GM23338 (cell line): Measurements from ENCODE around the gene CACNA1D. TPM values are rescaled to one million over a fixed set of nuclear protein-coding genes. Genes with fewer than 3 reads are reported as not detected.

Experiments used
- ATAC-seq: fragments of 200-7000 bp; cut with Tn5 transposase; 3 replicates; pipeline ENCODE4 v1.9.1; 2020
- DNase-seq: peaks from one replicate; pipeline ENCODE4 v3.0.0-alpha.2; 2015; ENCODE audit warnings: low spot score
- H2AFZ ChIP-seq: fragments of 200-600 bp; sonication (generic); 2 replicates; pipeline ENCODE4 v1.8.0; 2016; ENCODE audit warnings: antibody characterized with exemption, mild to moderate bottlenecking, moderate library complexity
- H3F3A ChIP-seq: fragments of 200-600 bp; sonication (generic); replicated peaks from 2 replicates; pipeline ENCODE4 v1.8.0; 2017; ENCODE audit warnings: antibody characterized with exemption, mixed run types, low read depth
- H3K27ac ChIP-seq: fragments of 200-600 bp; sonication (generic); 2 replicates; pipeline ENCODE4 v1.6.1; 2016; ENCODE audit warnings: low read depth
- H3K27me3 ChIP-seq: fragments of 200-600 bp; sonication (generic); 2 replicates; pipeline ENCODE4 v1.8.0; 2016; ENCODE audit warnings: mild to moderate bottlenecking, mixed run types, moderate library complexity; ENCODE audit not compliant: insufficient read depth
- H3K36me3 ChIP-seq: fragments of 200-600 bp; sonication (generic); 2 replicates; pipeline ENCODE4 v1.8.0; 2016; ENCODE audit warnings: mild to moderate bottlenecking; ENCODE audit not compliant: insufficient read depth
- H3K4me1 ChIP-seq: fragments of 200-600 bp; sonication (generic); 2 replicates; pipeline ENCODE4 v1.8.0; 2016; ENCODE audit warnings: mild to moderate bottlenecking, moderate library complexity; ENCODE audit not compliant: insufficient read depth
- H3K4me2 ChIP-seq: fragments of 200-600 bp; sonication (generic); 2 replicates; pipeline ENCODE4 v1.7.1; 2017; ENCODE audit warnings: mixed run types
- H3K4me3 ChIP-seq: fragments of 200-600 bp; sonication (generic); 2 replicates; pipeline ENCODE4 v1.6.1; 2016; ENCODE audit warnings: mixed run types
- H3K79me2 ChIP-seq: fragments of 200-600 bp; sonication (generic); replicated peaks from 2 replicates; pipeline ENCODE4 v1.8.0; 2017; ENCODE audit warnings: mild to moderate bottlenecking; ENCODE audit not compliant: insufficient read depth
- H3K9me2 ChIP-seq: fragments of 200-600 bp; sonication (generic); 2 replicates; pipeline ENCODE4 v1.8.0; 2017; ENCODE audit not compliant: insufficient read depth
- H4K20me1 ChIP-seq: fragments of 200-600 bp; sonication (generic); replicated peaks from 2 replicates; pipeline ENCODE4 v1.8.0; 2017; ENCODE audit warnings: mild to moderate bottlenecking; ENCODE audit not compliant: insufficient read depth
- H3K27ac Mint-ChIP-seq: 2 replicates; pipeline ENCODE4 v1.8.0; 2020; ENCODE audit warnings: inconsistent platforms, mild to moderate bottlenecking, moderate library complexity, mixed read lengths
- H3K27me3 Mint-ChIP-seq: 3 replicates; pipeline ENCODE4 v1.8.0; 2022; ENCODE audit warnings: low read depth, mild to moderate bottlenecking, moderate library complexity, mixed read lengths, inconsistent platforms; ENCODE audit not compliant: insufficient read depth, poor library complexity
- H3K36me3 Mint-ChIP-seq: 3 replicates; pipeline ENCODE4 v1.8.0; 2021; ENCODE audit warnings: low read depth, mild to moderate bottlenecking, inconsistent platforms, moderate library complexity, mixed read lengths
- H3K4me1 Mint-ChIP-seq: 3 replicates; pipeline ENCODE4 v1.8.0; 2020; ENCODE audit warnings: mild to moderate bottlenecking, inconsistent platforms, mixed read lengths
- H3K4me3 Mint-ChIP-seq: 3 replicates; pipeline ENCODE4 v1.8.0; 2021; ENCODE audit warnings: moderate library complexity, mild to moderate bottlenecking, inconsistent platforms, mixed read lengths
- H3K9me3 Mint-ChIP-seq: 3 replicates; pipeline ENCODE4 v1.8.0; 2020; ENCODE audit warnings: moderate library complexity, mild to moderate bottlenecking, inconsistent platforms, mixed read lengths
- CREB1 ChIP-seq: fragments of 250-450 bp; sonication (Bioruptor Pico); IDR thresholded peaks from 2 replicates; pipeline ENCODE4 v1.5.0; 2020; ENCODE audit warnings: low read depth, mild to moderate bottlenecking, moderate library complexity
- CTCF ChIP-seq, 2 experiments: fragments of 200-600 bp in 1 of 2; sonication (generic) in 1 of 2; conservative IDR thresholded peaks; 2 replicates each; pipeline versions ENCODE4 v1.5.1 to v1.6.1; 2016 to 2017; ENCODE audit warnings: antibody characterized with exemption in 2 of 2, low read depth in 2 of 2, mild to moderate bottlenecking in 2 of 2, moderate library complexity in 1 of 2
- EZH2 ChIP-seq: fragments of 200-600 bp; sonication (generic); IDR thresholded peaks from one replicate; pipeline ENCODE4 v1.8.0; 2017; ENCODE audit warnings: antibody characterized with exemption, mild to moderate bottlenecking, low read depth; ENCODE audit not compliant: unreplicated experiment
- EZH2phosphoT487 ChIP-seq: fragments of 200-600 bp; sonication (generic); IDR thresholded peaks from one replicate; pipeline ENCODE4 v1.8.1; 2018; ENCODE audit warnings: antibody characterized with exemption; ENCODE audit not compliant: unreplicated experiment
- JUNB ChIP-seq: IDR thresholded peaks from one replicate; pipeline ENCODE4 v1.6.1; 2016; ENCODE audit warnings: antibody characterized with exemption; ENCODE audit not compliant: unreplicated experiment
- NANOG ChIP-seq: IDR thresholded peaks from 2 replicates; pipeline ENCODE4 v1.6.1; 2016; ENCODE audit warnings: antibody characterized with exemption, borderline replicate concordance
- STAT1 ChIP-seq: IDR thresholded peaks from one replicate; pipeline ENCODE4 v1.6.1; 2016; ENCODE audit warnings: antibody characterized with exemption; ENCODE audit not compliant: unreplicated experiment
- ZNF114 ChIP-seq: fragments of 250-450 bp; sonication (Bioruptor Pico); IDR thresholded peaks from 2 replicates; pipeline ENCODE4 v1.5.0; 2020; ENCODE audit warnings: mild to moderate bottlenecking, moderate library complexity
- ZNF331 ChIP-seq: fragments of 250-450 bp; sonication (Bioruptor Pico); IDR thresholded peaks from 2 replicates; pipeline ENCODE4 v1.5.0; 2020; ENCODE audit warnings: low read depth, mild to moderate bottlenecking, moderate library complexity
- polyA plus RNA-seq: library from polyadenylated mRNA; unstranded; fragments of >200 nt; fragmentation: Nextera tagmentation; extraction: Ambion mirVana; gene quantifications from 2 replicates; pipeline ENCODE4 v1.2.1, GENCODE V29; 2016
- total RNA-seq: library from RNA; depleted of rRNA; stranded (reverse); fragments of >200 nt; shearing (Covaris generic); gene quantifications from 2 replicates; pipeline ENCODE4 v1.2.3, GENCODE V29; 2014
- TF ChIP-seq, protein P1 (sequence below): fragments of 250-450 bp; sonication (Bioruptor Pico); IDR thresholded peaks from 2 replicates; pipeline ENCODE4 v1.5.0; 2020; ENCODE audit warnings: mild to moderate bottlenecking, moderate library complexity
- TF ChIP-seq, protein P2 (sequence below): IDR thresholded peaks from one replicate; pipeline ENCODE4 v1.6.1; 2018; ENCODE audit warnings: antibody characterized with exemption; ENCODE audit not compliant: unreplicated experiment
- TF ChIP-seq, protein P3 (sequence below): IDR thresholded peaks from 2 replicates; pipeline ENCODE4 v1.6.1; 2016; ENCODE audit warnings: antibody characterized with exemption

CACNA1D gene
- total and polyA plus RNA-seq, 2 experiments from 2014 or later = 1.7 to 1.8 TPM

GRCh38 chr3:53570709-53571108, 76.3 kb downstream of the CACNA1D start (continued):
- TF ChIP-seq, protein P1, sequence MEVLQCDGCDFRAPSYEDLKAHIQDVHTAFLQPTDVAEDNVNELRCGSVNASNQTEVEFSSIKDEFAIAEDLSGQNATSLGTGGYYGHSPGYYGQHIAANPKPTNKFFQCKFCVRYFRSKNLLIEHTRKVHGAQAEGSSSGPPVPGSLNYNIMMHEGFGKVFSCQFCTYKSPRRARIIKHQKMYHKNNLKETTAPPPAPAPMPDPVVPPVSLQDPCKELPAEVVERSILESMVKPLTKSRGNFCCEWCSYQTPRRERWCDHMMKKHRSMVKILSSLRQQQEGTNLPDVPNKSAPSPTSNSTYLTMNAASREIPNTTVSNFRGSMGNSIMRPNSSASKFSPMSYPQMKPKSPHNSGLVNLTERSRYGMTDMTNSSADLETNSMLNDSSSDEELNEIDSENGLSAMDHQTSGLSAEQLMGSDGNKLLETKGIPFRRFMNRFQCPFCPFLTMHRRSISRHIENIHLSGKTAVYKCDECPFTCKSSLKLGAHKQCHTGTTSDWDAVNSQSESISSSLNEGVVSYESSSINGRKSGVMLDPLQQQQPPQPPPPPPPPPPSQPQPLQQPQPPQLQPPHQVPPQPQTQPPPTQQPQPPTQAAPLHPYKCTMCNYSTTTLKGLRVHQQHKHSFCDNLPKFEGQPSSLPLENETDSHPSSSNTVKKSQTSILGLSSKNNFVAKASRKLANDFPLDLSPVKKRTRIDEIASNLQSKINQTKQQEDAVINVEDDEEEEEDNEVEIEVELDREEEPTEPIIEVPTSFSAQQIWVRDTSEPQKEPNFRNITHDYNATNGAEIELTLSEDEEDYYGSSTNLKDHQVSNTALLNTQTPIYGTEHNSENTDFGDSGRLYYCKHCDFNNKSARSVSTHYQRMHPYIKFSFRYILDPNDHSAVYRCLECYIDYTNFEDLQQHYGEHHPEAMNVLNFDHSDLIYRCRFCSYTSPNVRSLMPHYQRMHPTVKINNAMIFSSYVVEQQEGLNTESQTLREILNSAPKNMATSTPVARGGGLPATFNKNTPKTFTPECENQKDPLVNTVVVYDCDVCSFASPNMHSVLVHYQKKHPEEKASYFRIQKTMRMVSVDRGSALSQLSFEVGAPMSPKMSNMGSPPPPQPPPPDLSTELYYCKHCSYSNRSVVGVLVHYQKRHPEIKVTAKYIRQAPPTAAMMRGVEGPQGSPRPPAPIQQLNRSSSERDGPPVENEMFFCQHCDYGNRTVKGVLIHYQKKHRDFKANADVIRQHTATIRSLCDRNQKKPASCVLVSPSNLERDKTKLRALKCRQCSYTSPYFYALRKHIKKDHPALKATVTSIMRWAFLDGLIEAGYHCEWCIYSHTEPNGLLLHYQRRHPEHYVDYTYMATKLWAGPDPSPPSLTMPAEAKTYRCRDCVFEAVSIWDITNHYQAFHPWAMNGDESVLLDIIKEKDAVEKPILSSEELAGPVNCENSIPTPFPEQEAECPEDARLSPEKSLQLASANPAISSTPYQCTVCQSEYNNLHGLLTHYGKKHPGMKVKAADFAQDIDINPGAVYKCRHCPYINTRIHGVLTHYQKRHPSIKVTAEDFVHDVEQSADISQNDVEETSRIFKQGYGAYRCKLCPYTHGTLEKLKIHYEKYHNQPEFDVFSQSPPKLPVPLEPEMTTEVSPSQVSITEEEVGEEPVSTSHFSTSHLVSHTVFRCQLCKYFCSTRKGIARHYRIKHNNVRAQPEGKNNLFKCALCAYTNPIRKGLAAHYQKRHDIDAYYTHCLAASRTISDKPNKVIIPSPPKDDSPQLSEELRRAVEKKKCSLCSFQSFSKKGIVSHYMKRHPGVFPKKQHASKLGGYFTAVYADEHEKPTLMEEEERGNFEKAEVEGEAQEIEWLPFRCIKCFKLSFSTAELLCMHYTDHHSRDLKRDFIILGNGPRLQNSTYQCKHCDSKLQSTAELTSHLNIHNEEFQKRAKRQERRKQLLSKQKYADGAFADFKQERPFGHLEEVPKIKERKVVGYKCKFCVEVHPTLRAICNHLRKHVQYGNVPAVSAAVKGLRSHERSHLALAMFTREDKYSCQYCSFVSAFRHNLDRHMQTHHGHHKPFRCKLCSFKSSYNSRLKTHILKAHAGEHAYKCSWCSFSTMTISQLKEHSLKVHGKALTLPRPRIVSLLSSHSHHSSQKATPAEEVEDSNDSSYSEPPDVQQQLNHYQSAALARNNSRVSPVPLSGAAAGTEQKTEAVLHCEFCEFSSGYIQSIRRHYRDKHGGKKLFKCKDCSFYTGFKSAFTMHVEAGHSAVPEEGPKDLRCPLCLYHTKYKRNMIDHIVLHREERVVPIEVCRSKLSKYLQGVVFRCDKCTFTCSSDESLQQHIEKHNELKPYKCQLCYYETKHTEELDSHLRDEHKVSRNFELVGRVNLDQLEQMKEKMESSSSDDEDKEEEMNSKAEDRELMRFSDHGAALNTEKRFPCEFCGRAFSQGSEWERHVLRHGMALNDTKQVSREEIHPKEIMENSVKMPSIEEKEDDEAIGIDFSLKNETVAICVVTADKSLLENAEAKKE = no peak
- no peak for TF ChIP-seq ZNF114
- TF ChIP-seq NANOG = no peak
- TF ChIP-seq EZH2phosphoT487 = no peak
- no peak for TF ChIP-seq EZH2
- no peak for TF ChIP-seq ZNF331 (CRISPR knock-in tag)
- TF ChIP-seq JUNB = no peak

DNA sequence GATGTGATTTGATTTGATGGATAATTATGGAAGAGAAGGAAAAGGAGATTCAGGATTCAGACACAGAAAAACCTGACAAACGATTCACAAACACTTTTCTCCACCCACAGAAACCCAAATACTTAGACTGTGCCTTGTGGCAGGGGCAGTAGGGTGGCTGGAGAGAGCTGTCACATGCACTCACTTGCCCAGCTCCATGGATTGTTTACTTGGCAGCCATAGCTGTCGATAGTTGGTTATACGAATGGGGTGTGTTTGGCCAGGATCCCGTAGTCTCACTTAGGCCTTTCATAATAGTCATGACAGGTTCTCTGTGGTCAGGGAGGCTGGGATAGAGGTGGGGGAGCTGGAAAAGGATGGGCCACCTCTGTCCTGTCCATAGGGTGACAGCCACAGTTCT, 76.9 kb downstream of the CACNA1D start:
- Histone ChIP-seq H3K4me1 (0 out of 2 replicates have a peak, but pooled peaks cover 5% of the 10 kb centered on the region), H3K79me2 (no peaks in the 10 kb centered on the region), H3K36me3 (no peaks in the 10 kb centered on the region), H3K9me2 (peaks cover 4% of the 10 kb centered on the region), H4K20me1 (no peaks in the 10 kb centered on the region), H3K27ac (no peak overlapping the region), H3F3A (no peaks in the 10 kb centered on the region), H3K27me3 (no peaks in the 10 kb centered on the region), H3K4me2 (no peak overlapping the region), H2AFZ (no peak overlapping the region), H3K4me3 (no peak overlapping the region)
- Mint-ChIP-seq H3K36me3 (no peaks in the 10 kb centered on the region), H3K4me3 (no peak overlapping the region), H3K27ac (no peak overlapping the region), H3K27me3 (no peaks in the 10 kb centered on the region), H3K4me1 (peaks cover 13% of the 10 kb centered on the region), H3K9me3 (no peaks in the 10 kb centered on the region)
- DNase-seq = no peak
- no peak for ATAC-seq
- TF ChIP-seq CREB1 (CRISPR knock-in tag) (no peak), STAT1 (no peak), ZNF331 (CRISPR knock-in tag) (no peak), NANOG (no peak), JUNB (no peak), CTCF (conservative IDR thresholded peaks at IDR 0.05; ENCODE audit: low read depth in 2 of 2) (no peak), EZH2 (no peak), ZNF114 (no peak)
- TF ChIP-seq, protein P2, sequence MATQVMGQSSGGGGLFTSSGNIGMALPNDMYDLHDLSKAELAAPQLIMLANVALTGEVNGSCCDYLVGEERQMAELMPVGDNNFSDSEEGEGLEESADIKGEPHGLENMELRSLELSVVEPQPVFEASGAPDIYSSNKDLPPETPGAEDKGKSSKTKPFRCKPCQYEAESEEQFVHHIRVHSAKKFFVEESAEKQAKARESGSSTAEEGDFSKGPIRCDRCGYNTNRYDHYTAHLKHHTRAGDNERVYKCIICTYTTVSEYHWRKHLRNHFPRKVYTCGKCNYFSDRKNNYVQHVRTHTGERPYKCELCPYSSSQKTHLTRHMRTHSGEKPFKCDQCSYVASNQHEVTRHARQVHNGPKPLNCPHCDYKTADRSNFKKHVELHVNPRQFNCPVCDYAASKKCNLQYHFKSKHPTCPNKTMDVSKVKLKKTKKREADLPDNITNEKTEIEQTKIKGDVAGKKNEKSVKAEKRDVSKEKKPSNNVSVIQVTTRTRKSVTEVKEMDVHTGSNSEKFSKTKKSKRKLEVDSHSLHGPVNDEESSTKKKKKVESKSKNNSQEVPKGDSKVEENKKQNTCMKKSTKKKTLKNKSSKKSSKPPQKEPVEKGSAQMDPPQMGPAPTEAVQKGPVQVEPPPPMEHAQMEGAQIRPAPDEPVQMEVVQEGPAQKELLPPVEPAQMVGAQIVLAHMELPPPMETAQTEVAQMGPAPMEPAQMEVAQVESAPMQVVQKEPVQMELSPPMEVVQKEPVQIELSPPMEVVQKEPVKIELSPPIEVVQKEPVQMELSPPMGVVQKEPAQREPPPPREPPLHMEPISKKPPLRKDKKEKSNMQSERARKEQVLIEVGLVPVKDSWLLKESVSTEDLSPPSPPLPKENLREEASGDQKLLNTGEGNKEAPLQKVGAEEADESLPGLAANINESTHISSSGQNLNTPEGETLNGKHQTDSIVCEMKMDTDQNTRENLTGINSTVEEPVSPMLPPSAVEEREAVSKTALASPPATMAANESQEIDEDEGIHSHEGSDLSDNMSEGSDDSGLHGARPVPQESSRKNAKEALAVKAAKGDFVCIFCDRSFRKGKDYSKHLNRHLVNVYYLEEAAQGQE = no peak
- TF ChIP-seq, protein P3, sequence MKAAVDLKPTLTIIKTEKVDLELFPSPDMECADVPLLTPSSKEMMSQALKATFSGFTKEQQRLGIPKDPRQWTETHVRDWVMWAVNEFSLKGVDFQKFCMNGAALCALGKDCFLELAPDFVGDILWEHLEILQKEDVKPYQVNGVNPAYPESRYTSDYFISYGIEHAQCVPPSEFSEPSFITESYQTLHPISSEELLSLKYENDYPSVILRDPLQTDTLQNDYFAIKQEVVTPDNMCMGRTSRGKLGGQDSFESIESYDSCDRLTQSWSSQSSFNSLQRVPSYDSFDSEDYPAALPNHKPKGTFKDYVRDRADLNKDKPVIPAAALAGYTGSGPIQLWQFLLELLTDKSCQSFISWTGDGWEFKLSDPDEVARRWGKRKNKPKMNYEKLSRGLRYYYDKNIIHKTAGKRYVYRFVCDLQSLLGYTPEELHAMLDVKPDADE = no peak
